K562 (cell line): ENCODE data around the gene ATF5. TPM values are rescaled to one million over a fixed set of nuclear protein-coding genes. Genes with fewer than 3 reads are reported as not detected.

Source experiments
- BCLAF1 ChIP-seq, 2 experiments: fragments of 450-650 bp in 1 of 2; IDR thresholded peaks; 2 replicates each; pipeline ENCODE4 v1.6.1; 2011 to 2017; ENCODE audit warnings: low read depth in 2 of 2, antibody characterized with exemption in 1 of 2, borderline replicate concordance in 1 of 2, low read length in 1 of 2, mild to moderate bottlenecking in 1 of 2, mixed read lengths in 1 of 2; ENCODE audit not compliant: control insufficient read depth in 1 of 2
- CTCF ChIP-seq, 3 experiments: IDR thresholded peaks in 2 of 3; conservative IDR thresholded peaks in 1 of 3; 2 replicates each; pipeline ENCODE4 v1.5.1; 2011 to 2012; ENCODE audit warnings: low read length in 3 of 3, mild to moderate bottlenecking in 3 of 3, control low read depth in 2 of 3, improper control_type of control experiment in 1 of 3, inconsistent platforms in 1 of 3, low read depth in 1 of 3, mixed read lengths in 1 of 3, moderate library complexity in 1 of 3; ENCODE audit not compliant: insufficient read depth in 2 of 3
- DIDO1 ChIP-seq: fragments of 450-650 bp; IDR thresholded peaks from 2 replicates; pipeline ENCODE4 v1.6.1; 2016; ENCODE audit warnings: low read depth, missing biosample characterization, missing genetic modification characterization
- HES1 ChIP-seq: fragments of 450-650 bp; IDR thresholded peaks from 2 replicates; pipeline ENCODE4 v1.6.1; 2016; ENCODE audit warnings: low read depth, mild to moderate bottlenecking, moderate library complexity
- KAT8 ChIP-seq: fragments of 450-650 bp; IDR thresholded peaks from 2 replicates; pipeline ENCODE4 v1.6.1; 2016; ENCODE audit warnings: low read depth, mild to moderate bottlenecking
- KHSRP ChIP-seq: fragments of 450-650 bp; IDR thresholded peaks from 2 replicates; pipeline ENCODE4 v1.6.1; 2017
- NBN ChIP-seq: fragments of 450-650 bp; IDR thresholded peaks from 2 replicates; pipeline ENCODE4 v1.6.1; 2016; ENCODE audit warnings: low read depth, mild to moderate bottlenecking
- NCOR1 ChIP-seq: fragments of 450-650 bp; IDR thresholded peaks from 2 replicates; pipeline ENCODE4 v1.6.1; 2016; ENCODE audit warnings: mild to moderate bottlenecking, moderate library complexity
- NFRKB ChIP-seq: fragments of 450-650 bp; IDR thresholded peaks from 2 replicates; pipeline ENCODE4 v1.6.1; 2016; ENCODE audit warnings: low read depth
- RBM25 ChIP-seq: fragments of 200-400 bp; formaldehyde crosslinking; IDR thresholded peaks from 2 replicates; pipeline ENCODE4 v1.6.1; 2018; ENCODE audit warnings: low read length, low read depth, moderate library complexity; ENCODE audit not compliant: severe bottlenecking
- RBM34 ChIP-seq: fragments of 200-400 bp; formaldehyde crosslinking; IDR thresholded peaks from 2 replicates; pipeline ENCODE4 v1.6.1; 2018; ENCODE audit warnings: low read length, borderline replicate concordance; ENCODE audit not compliant: insufficient read depth
- SMARCA4 ChIP-seq: fragments of 450-650 bp; IDR thresholded peaks from 2 replicates; pipeline ENCODE4 v1.6.1; 2016
- SRSF1 ChIP-seq: fragments of 200-400 bp; formaldehyde crosslinking; IDR thresholded peaks from 2 replicates; pipeline ENCODE4 v1.6.1; 2017; ENCODE audit warnings: mild to moderate bottlenecking, low read depth, low read length, moderate library complexity
- ZNF133 ChIP-seq: fragments of 250-450 bp; sonication (Bioruptor Pico); IDR thresholded peaks from 2 replicates; pipeline ENCODE4 v1.4.0; 2020; ENCODE audit warnings: mild to moderate bottlenecking
- ZNF444 ChIP-seq: fragments of 250-450 bp; sonication (Bioruptor Pico); IDR thresholded peaks from 2 replicates; pipeline ENCODE4 v1.4.0; 2020; ENCODE audit warnings: mild to moderate bottlenecking, moderate library complexity
- ZNF445 ChIP-seq: fragments of 250-450 bp; sonication (Bioruptor Pico); IDR thresholded peaks from 2 replicates; pipeline ENCODE4 v1.4.0; 2020; ENCODE audit warnings: low read depth, mild to moderate bottlenecking, moderate library complexity
- ZNF551 ChIP-seq: fragments of 250-450 bp; sonication (Bioruptor Pico); IDR thresholded peaks from 2 replicates; pipeline ENCODE4 v1.5.0; 2021; ENCODE audit warnings: mild to moderate bottlenecking, moderate library complexity
- ZNF592 ChIP-seq: fragments of 450-650 bp; IDR thresholded peaks from 2 replicates; pipeline ENCODE4 v1.6.1; 2017; ENCODE audit warnings: antibody characterized with exemption, mild to moderate bottlenecking
- polyA plus RNA-seq, 8 experiments: library from polyadenylated mRNA; depleted of rRNA in 4 of 8; stranded (reverse) in 5 of 8; unstranded in 3 of 8; fragments of >200 nt; fragmentation: Nextera tagmentation in 2 of 8; fragmentation: Illumina TruSeq in 1 of 8; extraction: Ambion mirVana in 2 of 8; extraction: Trizol in 1 of 8; gene quantifications; 2 replicates each; pipeline versions ENCODE4 v1.2.1 to v1.2.3, GENCODE V29; 2011 to 2014; ENCODE audit warnings: inconsistent platforms in 1 of 8, missing spikeins in 1 of 8
- total RNA-seq, 7 experiments: library from RNA; depleted of rRNA in 6 of 7; stranded (reverse); fragments of >200 nt in 6 of 7; fragmentation: Illumina TruSeq in 2 of 7; extraction: Trizol in 2 of 7; gene quantifications; 2 replicates each; pipeline versions ENCODE4 v1.2.1 to v1.2.3, GENCODE V29; 2011 to 2021; ENCODE audit warnings: low replicate concordance in 1 of 7

Gene ATF5
- total and polyA plus RNA-seq, 9 of the 15 experiments (the other 6 are each of a cell fraction or from before 2014, with no cell fraction given), result 3.0 to 57.6 (median 11.1) TPM

GRCh38 chr19:49929611-49930482 lies 842 bp downstream of the ATF5 start (continued):
- TF ChIP-seq HES1 (no peak), NCOR1 (no peak), ZNF551 (no peak), ZNF445 (CRISPR knock-in tag) (no peak), ZNF133 (CRISPR knock-in tag) (no peak), KHSRP (no peak), NFRKB (no peak), SRSF1 (no peak), BCLAF1 (IDR thresholded peaks at IDR 0.05; ENCODE audit: borderline replicate concordance in 1 of 2, control insufficient read depth in 1 of 2, low read depth in 2 of 2, low read length in 1 of 2) (no peak), RBM34 (no peak), SMARCA4 (no peak), RBM25 (no peak), DIDO1 (tag) (no peak), CTCF (IDR thresholded peaks at IDR 0.05 in 2 of 3, conservative IDR thresholded peaks at IDR 0.05 in 1 of 3; ENCODE audit: insufficient read depth in 2 of 3, low read depth in 1 of 3, low read length in 3 of 3) (no peak), KAT8 (no peak), ZNF592 (no peak; the same call in 1 of the 2 replicates), ZNF444 (CRISPR knock-in tag) (0 out of 2 replicates have a peak, but pooled peaks have one; percentile 40), NBN (no peak)
